ENCODE data around the gene GLCCI1.

GLCCI1 gene

DNA sequence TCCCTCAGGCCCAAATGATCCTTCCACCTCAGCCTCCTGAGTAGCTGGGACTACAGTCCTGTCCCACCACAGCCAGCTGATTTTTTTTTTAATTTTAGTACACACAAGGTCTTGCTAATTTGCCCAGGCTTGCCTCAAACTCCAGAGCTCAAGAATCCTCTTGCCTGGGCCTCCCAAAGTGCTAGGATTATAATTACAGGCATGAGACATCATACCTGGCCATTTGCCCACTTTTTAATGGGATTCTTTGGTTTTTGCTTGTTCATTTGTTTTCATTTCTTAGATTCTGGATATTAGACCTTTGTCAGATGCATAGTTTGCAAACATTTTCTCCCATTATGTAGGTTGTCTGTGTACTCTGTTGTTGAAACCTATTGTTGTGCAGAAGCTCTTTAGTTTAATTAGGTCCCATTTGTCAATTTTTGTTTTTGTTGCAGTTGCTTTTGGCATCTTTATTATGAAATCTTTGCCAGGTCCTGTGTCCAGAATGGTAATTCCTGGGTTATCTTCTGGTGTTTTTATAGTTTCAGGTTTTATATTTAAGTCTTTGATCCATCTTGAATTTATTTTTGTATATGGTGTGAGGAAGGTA is 95.2 kb downstream of the GLCCI1 start:
- TF ChIP-seq, protein P1, sequence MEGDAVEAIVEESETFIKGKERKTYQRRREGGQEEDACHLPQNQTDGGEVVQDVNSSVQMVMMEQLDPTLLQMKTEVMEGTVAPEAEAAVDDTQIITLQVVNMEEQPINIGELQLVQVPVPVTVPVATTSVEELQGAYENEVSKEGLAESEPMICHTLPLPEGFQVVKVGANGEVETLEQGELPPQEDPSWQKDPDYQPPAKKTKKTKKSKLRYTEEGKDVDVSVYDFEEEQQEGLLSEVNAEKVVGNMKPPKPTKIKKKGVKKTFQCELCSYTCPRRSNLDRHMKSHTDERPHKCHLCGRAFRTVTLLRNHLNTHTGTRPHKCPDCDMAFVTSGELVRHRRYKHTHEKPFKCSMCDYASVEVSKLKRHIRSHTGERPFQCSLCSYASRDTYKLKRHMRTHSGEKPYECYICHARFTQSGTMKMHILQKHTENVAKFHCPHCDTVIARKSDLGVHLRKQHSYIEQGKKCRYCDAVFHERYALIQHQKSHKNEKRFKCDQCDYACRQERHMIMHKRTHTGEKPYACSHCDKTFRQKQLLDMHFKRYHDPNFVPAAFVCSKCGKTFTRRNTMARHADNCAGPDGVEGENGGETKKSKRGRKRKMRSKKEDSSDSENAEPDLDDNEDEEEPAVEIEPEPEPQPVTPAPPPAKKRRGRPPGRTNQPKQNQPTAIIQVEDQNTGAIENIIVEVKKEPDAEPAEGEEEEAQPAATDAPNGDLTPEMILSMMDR (IDR thresholded peaks at IDR 0.05; ENCODE audit: poor library complexity, severe bottlenecking) = no peak
- H3K36me3 ChIP-seq (ENCODE audit: low read depth) = no peaks in the 10 kb centered on the region
- H3K27me3 ChIP-seq (ENCODE audit: insufficient read depth, poor library complexity, severe bottlenecking) = no peaks in the 10 kb centered on the region
- no peaks in the 10 kb centered on the region for H3K4me1 ChIP-seq (ENCODE audit: insufficient read depth, poor library complexity, severe bottlenecking)
- no peak overlapping the region for H3K27ac ChIP-seq (ENCODE audit: poor library complexity, severe bottlenecking)
- H3K4me3 ChIP-seq (ENCODE audit: severe bottlenecking) = no peak overlapping the region
- no peak for ATAC-seq (ENCODE audit: low read depth)
- no peaks in the 10 kb centered on the region for H3K9me3 ChIP-seq (ENCODE audit: severe bottlenecking)
- DNase-seq (ENCODE audit: low spot score) = no peak

- Histone ChIP-seq H3K4me3 (ENCODE audit: severe bottlenecking) (no peak overlapping the region), H3K36me3 (ENCODE audit: low read depth) (no peaks in the 10 kb centered on the region)
These were observed 96.2 kb downstream of the GLCCI1 start for GRCh38 chr7:8064828-8065227.

DNA sequence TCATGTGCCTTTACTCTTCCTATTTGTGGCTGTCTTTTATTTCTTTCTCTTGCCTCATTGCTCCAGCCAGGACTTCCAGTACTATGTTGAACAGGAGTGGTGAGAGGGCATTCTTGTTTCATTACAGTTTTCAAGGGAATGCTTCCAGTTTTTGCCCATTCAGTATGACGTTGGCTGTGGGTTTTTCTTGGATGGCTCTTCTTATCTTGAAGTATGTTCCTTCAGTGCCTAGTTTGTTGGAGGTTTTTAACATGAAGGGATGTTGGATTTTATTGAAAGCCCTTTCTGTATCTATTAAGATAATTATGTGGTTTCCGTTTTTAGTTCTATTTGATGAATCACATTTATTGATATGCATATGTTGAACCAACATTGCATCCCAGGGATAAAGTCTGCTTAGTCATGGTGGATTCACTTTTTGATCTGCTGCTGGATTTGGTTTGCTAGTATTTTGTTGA is 96.8 kb downstream of the GLCCI1 start:
- Histone ChIP-seq H3K27me3 (ENCODE audit: insufficient read depth, poor library complexity, severe bottlenecking) (no peaks in the 10 kb centered on the region), H3K4me3 (ENCODE audit: severe bottlenecking) (no peak overlapping the region), H3K27ac (ENCODE audit: poor library complexity, severe bottlenecking) (no peak overlapping the region), H3K9me3 (ENCODE audit: severe bottlenecking) (no peaks in the 10 kb centered on the region), H3K4me1 (ENCODE audit: insufficient read depth, poor library complexity, severe bottlenecking) (no peaks in the 10 kb centered on the region), H3K36me3 (ENCODE audit: low read depth) (no peaks in the 10 kb centered on the region)
- DNase-seq (ENCODE audit: low spot score) (no peak), ATAC-seq (ENCODE audit: low read depth) (no peak)
- TF ChIP-seq, protein P1 (IDR thresholded peaks at IDR 0.05; ENCODE audit: poor library complexity, severe bottlenecking) = no peak

More at GRCh38 chr7:8064828-8065227, 96.2 kb downstream of the GLCCI1 start:
- H3K27ac ChIP-seq (ENCODE audit: poor library complexity, severe bottlenecking) = no peak overlapping the region
- DNase-seq (ENCODE audit: low spot score) (no peak), ATAC-seq (ENCODE audit: low read depth) (no peak)
- no peaks in the 10 kb centered on the region for H3K4me1 ChIP-seq (ENCODE audit: insufficient read depth, poor library complexity, severe bottlenecking)
- no peaks in the 10 kb centered on the region for H3K9me3 ChIP-seq (ENCODE audit: severe bottlenecking)
- no peaks in the 10 kb centered on the region for H3K27me3 ChIP-seq (ENCODE audit: insufficient read depth, poor library complexity, severe bottlenecking)
- TF ChIP-seq, protein P1 (IDR thresholded peaks at IDR 0.05; ENCODE audit: poor library complexity, severe bottlenecking) = no peak

DNA sequence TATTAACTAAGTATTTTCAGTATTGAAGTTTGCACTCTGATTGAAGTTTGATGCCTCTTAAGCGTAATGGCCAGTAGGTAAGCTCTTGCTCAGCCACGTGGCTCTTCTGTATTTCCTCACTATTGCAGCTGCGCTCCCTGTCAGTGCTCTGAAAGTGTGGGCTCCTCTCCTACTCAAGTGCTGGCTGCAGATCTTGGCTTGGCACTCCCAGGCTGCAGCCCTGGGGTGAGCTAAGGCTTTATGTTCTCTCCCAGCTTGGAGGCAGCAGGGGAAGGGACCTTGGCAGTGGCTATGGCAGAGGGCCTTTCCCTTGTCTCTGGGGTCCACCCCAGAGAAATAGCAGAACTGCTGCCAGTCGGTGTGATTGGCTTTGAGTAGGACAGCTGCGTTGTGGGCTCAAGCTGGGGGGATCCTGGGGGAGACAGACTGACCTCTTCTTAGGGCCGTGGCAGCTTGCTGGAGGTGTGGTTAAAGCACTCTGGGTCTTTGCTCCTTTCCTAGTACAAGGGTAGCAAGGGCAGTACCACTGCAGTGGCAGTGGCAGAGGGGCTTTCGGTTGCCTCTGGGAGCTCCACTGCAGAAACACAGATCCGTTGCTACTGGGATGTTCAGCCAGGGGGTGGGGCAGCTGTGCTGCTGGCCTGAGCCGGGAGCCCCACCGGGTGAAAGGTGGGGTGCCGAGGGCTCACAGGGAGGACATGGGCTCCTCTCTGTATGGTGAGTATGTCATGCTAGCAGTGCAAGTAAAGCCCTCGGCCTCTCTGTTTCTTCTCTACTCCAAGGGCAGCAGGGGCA is 100.5 kb downstream of the GLCCI1 start:
- H3K36me3 ChIP-seq (ENCODE audit: low read depth) = no peaks in the 10 kb centered on the region
- no peaks in the 10 kb centered on the region for H3K9me3 ChIP-seq (ENCODE audit: severe bottlenecking)

More for the DNA sequence above, 100.5 kb downstream of the GLCCI1 start:
- H3K27ac ChIP-seq (ENCODE audit: poor library complexity, severe bottlenecking) = no peak overlapping the region
- ATAC-seq (ENCODE audit: low read depth) (no peak), DNase-seq (ENCODE audit: low spot score) (no peak)
- H3K4me1 ChIP-seq (ENCODE audit: insufficient read depth, poor library complexity, severe bottlenecking) = no peaks in the 10 kb centered on the region
- TF ChIP-seq, protein P1 (IDR thresholded peaks at IDR 0.05; ENCODE audit: poor library complexity, severe bottlenecking) = no peak
- no peaks in the 10 kb centered on the region for H3K27me3 ChIP-seq (ENCODE audit: insufficient read depth, poor library complexity, severe bottlenecking)
- no peak overlapping the region for H3K4me3 ChIP-seq (ENCODE audit: severe bottlenecking)
